HL-60 (cell line): ENCODE data around the gene GRIK2.
A peak's percentile ranks its signal among the peaks of the same experiment; 100 is the strongest.

ENCODE experiments used
- DNase-seq, 2 experiments: peaks; one replicate each; pipeline ENCODE4 v3.0.0-alpha.2; 2010 to 2020; ENCODE audit warnings: low read depth in 1 of 2, low spot score in 1 of 2
- H3K27ac ChIP-seq: fragments of 250-450 bp; sonication (Bioruptor Pico); replicated peaks from 2 replicates; pipeline ENCODE4 v1.5.1; 2020; ENCODE audit warnings: mild to moderate bottlenecking, moderate library complexity
- H3K27me3 ChIP-seq: fragments of 250-450 bp; sonication (Bioruptor Pico); 2 replicates; pipeline ENCODE4 v1.5.1; 2021; ENCODE audit warnings: mild to moderate bottlenecking, moderate library complexity; ENCODE audit not compliant: insufficient read depth, poor library complexity, severe bottlenecking
- H3K4me3 ChIP-seq: replicated peaks from 2 replicates; pipeline ENCODE4 v1.5.1; 2011; ENCODE audit warnings: mild to moderate bottlenecking, control low read depth, low read length; ENCODE audit not compliant: insufficient read depth
- CTCF ChIP-seq: IDR thresholded peaks from one replicate; pipeline ENCODE4 v1.5.1; 2011; ENCODE audit warnings: low read length, control low read depth, inconsistent platforms; ENCODE audit not compliant: insufficient read depth
- GABPA ChIP-seq: IDR thresholded peaks from 2 replicates; pipeline ENCODE4 v1.6.1; 2012; ENCODE audit warnings: low read depth
- POLR2AphosphoS5 ChIP-seq: IDR thresholded peaks from 2 replicates; pipeline ENCODE4 v1.6.1; 2012; ENCODE audit warnings: low read depth
- REST ChIP-seq: IDR thresholded peaks from 2 replicates; pipeline ENCODE4 v1.6.1; 2012; ENCODE audit warnings: low read depth; ENCODE audit not compliant: insufficient replicate concordance
- SPI1 ChIP-seq: IDR thresholded peaks from 2 replicates; pipeline ENCODE4 v1.6.1; 2012; ENCODE audit warnings: low read depth, mild to moderate bottlenecking, borderline replicate concordance

Gene GRIK2

DNA sequence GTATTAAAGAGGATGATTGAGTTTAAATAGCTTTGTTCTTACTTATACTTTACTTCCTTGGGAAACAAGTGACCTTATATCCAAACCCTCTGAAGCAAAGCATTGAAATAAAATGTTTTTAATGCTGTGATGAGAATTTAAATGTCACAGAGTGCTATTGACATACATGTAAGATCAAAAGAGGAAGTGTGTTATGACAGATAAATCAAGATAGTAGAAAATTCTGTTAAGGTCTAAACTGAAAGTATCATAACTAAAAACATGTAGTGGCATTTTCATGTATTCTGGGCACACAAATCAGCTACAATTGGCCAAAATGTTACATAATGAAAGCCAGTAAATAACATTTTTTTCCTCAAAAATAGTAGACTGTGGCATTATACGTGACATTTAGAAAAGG is 318.0 kb downstream of the GRIK2 start:
- Histone ChIP-seq H3K4me3 (no peak overlapping the region), H3K27me3 (no peaks in the 10 kb centered on the region), H3K27ac (no peak overlapping the region)
- no peak for DNase-seq
- TF ChIP-seq POLR2AphosphoS5 (no peak), SPI1 (peak; percentile 71)

DNA sequence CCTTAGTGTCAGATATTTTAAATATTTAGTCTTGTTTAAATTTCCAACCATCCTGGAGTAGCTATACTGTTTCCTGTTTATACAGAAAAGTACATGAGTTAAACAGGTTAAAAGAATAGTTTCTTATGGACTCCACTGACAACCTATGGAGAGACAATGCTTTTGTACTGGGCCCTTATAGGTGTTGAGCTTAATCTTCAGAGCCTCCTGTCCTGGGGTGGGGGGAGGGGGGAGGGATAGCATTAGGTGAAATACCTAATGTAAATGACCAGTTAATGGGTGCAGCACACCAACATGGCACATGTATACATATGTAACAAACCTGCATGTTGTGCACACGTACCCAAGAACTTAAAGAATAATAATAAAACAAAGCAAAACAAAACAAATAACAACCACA is 322.9 kb downstream of the GRIK2 start:
- Histone ChIP-seq H3K27me3 (no peaks in the 10 kb centered on the region), H3K4me3 (no peak overlapping the region), H3K27ac (no peak overlapping the region)
- no peak for TF ChIP-seq REST
- no peak for DNase-seq

GRCh38 chr6:101716810-101717209 is 323.3 kb downstream of the GRIK2 start:
- H3K27me3 ChIP-seq = no peaks in the 10 kb centered on the region
- H3K4me3 ChIP-seq = no peak overlapping the region
- TF ChIP-seq POLR2AphosphoS5 = no peak
- TF ChIP-seq REST = no peak
- no peak for TF ChIP-seq GABPA
- no peak for TF ChIP-seq SPI1
- TF ChIP-seq CTCF = no peak
- no peak for DNase-seq
- no peak overlapping the region for H3K27ac ChIP-seq

GRCh38 chr6:101719521-101719920 is 326.0 kb downstream of the GRIK2 start:
- DNase-seq = no peak
- H3K4me3 ChIP-seq = no peak overlapping the region
- H3K27me3 ChIP-seq = no peaks in the 10 kb centered on the region
- no peak for TF ChIP-seq GABPA
- TF ChIP-seq CTCF = no peak
- no peak for TF ChIP-seq SPI1
- TF ChIP-seq REST = no peak
- no peak for TF ChIP-seq POLR2AphosphoS5
- no peak overlapping the region for H3K27ac ChIP-seq
